ENCODE data around the gene MAMDC4. TPM values are rescaled to one million over a fixed set of nuclear protein-coding genes. Genes with fewer than 3 reads are reported as not detected.
"Not testable (repeated sequence)": the region's sequence is repeated elsewhere in the genome, so short reads cannot be mapped to it uniquely, and the experiment has no call there.

Gene MAMDC4
- total RNA-seq, 2 donors from 2014 or later, result 5.2 to 17.7 TPM

DNA sequence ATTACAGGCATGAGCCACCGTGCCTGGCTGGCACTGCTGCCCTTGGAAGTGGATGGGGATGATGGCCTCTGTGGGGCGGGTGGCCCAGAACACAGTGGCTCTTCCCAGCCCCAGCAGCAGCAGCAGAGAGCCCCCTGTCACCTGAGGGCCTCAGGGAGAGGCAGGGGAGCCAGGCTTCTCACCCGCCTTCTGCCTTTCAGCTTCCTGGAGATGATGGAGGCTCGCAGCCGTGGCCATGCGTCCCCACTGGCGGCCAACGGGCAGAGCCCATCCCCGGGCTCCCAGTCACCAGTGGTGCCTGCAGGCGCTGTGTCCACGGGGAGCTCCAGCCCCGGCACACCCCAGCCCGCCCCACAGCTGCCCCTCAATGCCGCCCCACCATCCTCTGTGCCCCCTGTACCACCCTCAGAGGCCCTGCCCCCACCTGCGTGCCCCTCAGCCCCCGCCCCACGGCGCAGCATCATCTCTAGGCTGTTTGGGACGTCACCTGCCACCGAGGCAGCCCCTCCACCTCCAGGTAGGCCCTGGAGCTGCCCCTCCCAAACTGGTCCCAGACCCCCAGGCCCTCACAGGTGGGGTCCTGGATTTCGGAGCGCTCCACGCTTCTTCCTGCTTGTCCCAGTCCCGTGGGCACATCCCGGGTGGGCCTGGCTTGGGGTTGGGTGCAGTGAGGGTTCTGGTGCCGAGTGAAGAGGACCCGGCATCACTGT lies 14.8 kb upstream of the MAMDC4 start:
- no peaks in the 10 kb centered on the region for H3K9me3 ChIP-seq
- H3K36me3 ChIP-seq, result peaks cover 3 to 6% of the 10 kb centered on the region in 2 donors
- H3K27ac ChIP-seq, result no peak overlapping the region
- no peak for DNase-seq (ENCODE audit: low spot score)
- WGBS, result 91% methylated on average over 24 of the region's 27 CpGs
- intact Hi-C loops (cut with DNase I), result no loop called here
- TF ChIP-seq POLR2A (IDR thresholded peaks at IDR 0.05) (no peak), POLR2AphosphoS5 (IDR thresholded peaks at IDR 0.05) (no peak)
- TF ChIP-seq, protein P1, sequence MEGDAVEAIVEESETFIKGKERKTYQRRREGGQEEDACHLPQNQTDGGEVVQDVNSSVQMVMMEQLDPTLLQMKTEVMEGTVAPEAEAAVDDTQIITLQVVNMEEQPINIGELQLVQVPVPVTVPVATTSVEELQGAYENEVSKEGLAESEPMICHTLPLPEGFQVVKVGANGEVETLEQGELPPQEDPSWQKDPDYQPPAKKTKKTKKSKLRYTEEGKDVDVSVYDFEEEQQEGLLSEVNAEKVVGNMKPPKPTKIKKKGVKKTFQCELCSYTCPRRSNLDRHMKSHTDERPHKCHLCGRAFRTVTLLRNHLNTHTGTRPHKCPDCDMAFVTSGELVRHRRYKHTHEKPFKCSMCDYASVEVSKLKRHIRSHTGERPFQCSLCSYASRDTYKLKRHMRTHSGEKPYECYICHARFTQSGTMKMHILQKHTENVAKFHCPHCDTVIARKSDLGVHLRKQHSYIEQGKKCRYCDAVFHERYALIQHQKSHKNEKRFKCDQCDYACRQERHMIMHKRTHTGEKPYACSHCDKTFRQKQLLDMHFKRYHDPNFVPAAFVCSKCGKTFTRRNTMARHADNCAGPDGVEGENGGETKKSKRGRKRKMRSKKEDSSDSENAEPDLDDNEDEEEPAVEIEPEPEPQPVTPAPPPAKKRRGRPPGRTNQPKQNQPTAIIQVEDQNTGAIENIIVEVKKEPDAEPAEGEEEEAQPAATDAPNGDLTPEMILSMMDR (IDR thresholded peaks at IDR 0.05), result no peak
- H3K27me3 ChIP-seq (replicated peaks; ENCODE audit: insufficient read depth), result no peaks in the 10 kb centered on the region
- peaks cover 2% of the 10 kb centered on the region for H3K4me1 ChIP-seq (replicated peaks)
- H3K4me3 ChIP-seq, result no peak overlapping the region

GRCh38 chr9:136837856-136838277 lies 14.3 kb upstream of the MAMDC4 start:
- H3K27me3 ChIP-seq (replicated peaks; ENCODE audit: insufficient read depth); H3K36me3 ChIP-seq; H3K4me3 ChIP-seq; H3K27ac ChIP-seq; H3K4me1 ChIP-seq (replicated peaks); DNase-seq (ENCODE audit: low spot score); intact Hi-C loops (cut with DNase I); H3K9me3 ChIP-seq: not testable (repeated sequence)
- WGBS, result 85% methylated on average over 15 of the region's 15 CpGs

- intact Hi-C loops (cut with DNase I), result no loop called here
- H3K9me3 ChIP-seq, result no peaks in the 10 kb centered on the region
- WGBS, result 88% methylated on average over 27 of the region's 29 CpGs
- DNase-seq (ENCODE audit: low spot score), result no peak
- peaks cover 6% of the 10 kb centered on the region for H3K4me1 ChIP-seq (replicated peaks)
- TF ChIP-seq POLR2A (IDR thresholded peaks at IDR 0.05) (no peak), POLR2AphosphoS5 (IDR thresholded peaks at IDR 0.05) (no peak)
- TF ChIP-seq, protein P1 (IDR thresholded peaks at IDR 0.05), result no peak
- no peak overlapping the region for H3K27ac ChIP-seq
- no peak overlapping the region for H3K4me3 ChIP-seq
- no peaks in the 10 kb centered on the region for H3K27me3 ChIP-seq (replicated peaks; ENCODE audit: insufficient read depth)
- H3K36me3 ChIP-seq, result peaks cover 0 to 3% of the 10 kb centered on the region in 2 donors
Measured at GRCh38 chr9:136838314-136839228, 13.6 kb upstream of the MAMDC4 start.

DNA sequence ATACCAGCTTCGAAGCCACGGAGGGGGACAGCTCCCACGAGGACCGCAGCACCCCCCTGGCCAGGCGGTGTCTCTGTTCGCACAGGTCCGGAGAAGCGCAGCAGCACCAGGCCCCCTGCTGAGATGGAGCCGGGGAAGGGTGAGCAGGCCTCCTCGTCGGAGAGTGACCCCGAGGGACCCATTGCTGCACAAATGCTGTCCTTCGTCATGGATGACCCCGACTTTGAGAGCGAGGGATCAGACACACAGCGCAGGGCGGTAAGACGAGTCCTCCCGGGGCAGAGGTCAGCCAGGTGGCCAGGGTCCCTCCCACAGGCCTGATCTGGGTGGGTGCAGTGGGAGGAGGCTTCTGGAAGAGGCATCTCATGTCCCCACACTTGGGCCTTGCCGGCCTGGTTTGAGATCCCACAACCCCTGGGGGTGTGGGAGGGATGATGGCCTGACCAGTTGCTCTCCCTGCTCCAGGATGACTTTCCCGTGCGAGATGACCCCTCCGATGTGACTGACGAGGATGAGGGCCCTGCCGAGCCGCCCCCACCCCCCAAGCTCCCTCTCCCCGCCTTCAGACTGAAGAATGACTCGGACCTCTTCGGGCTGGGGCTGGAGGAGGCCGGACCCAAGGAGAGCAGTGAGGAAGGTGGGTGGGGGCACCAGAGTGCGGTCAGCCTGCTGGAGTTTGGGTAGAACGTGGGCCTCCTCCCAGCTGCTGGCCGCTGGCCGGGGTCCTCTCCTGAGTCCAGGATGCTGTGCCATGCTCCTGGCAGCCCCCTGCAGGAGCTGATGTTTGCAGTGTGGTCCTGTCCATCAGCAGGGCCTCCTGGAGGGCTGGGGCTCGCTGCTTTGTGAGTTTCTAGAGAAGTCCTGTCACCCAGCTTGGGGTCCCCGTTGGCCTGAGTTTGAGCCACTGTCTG lies 12.7 kb upstream of the MAMDC4 start:
- Histone ChIP-seq H3K36me3 (peaks cover 0 to 3% of the 10 kb centered on the region in 2 donors), H3K27me3 (replicated peaks; ENCODE audit: insufficient read depth) (no peaks in the 10 kb centered on the region), H3K9me3 (no peaks in the 10 kb centered on the region), H3K27ac (peak overlapping the region in 1 of 2 donors; percentile 55), H3K4me1 (replicated peaks) (peaks cover 13% of the 10 kb centered on the region), H3K4me3 (no peak overlapping the region)
- 83% methylated on average over 36 of the region's 36 CpGs for WGBS
- DNase-seq (ENCODE audit: low spot score), result no peak
- intact Hi-C loops (cut with DNase I), result loop anchor here (5.0 to 10.0 kb wide), 2 partner anchors 115 to 198 kb away; no protein-coding TSS in a partner anchor
- TF ChIP-seq POLR2A (IDR thresholded peaks at IDR 0.05) (no peak), POLR2AphosphoS5 (IDR thresholded peaks at IDR 0.05) (no peak)
- TF ChIP-seq, protein P1 (IDR thresholded peaks at IDR 0.05), result no peak

Data from prostate gland (tissue), 2 donors.